Body of pancreas (tissue), 4 donors: Measurements from ENCODE around the gene RNASEH2B.

Source experiments
- POLR2A ChIP-seq, 3 donors: fragments of 450-650 bp; IDR thresholded peaks; one replicate each; pipeline ENCODE4 v1.6.1; 2016; ENCODE audit warnings: antibody characterized with exemption in 3 of 3, mild to moderate bottlenecking in 2 of 3
- TF ChIP-seq, protein P1 (sequence below), 7 experiments: fragments of 450-650 bp in 4 of 7; fragments of 200-600 bp in 3 of 7; sonication (generic) in 3 of 7; IDR thresholded peaks; one replicate each; pipeline ENCODE4 v1.5.1; 2016 to 2019; ENCODE audit warnings: antibody characterized with exemption in 7 of 7

DNA sequence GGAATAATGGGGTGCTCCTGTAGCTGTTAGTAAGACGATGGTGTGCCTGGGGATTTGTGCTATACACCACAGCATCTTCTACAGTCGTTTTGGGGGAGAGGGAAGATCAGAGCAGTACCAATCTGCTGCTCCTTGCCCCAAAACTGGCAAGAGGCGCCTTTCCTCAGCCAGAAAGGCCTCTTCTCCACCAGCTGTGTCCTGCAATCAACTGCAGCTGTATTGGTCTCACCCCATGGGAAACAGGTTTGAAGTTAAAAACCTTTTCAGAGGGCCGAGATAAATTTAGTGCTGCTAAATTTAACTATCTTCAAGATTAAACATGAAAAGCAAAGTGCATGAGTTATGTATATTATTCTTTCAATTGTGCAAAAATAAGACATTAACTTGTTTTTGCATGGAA lies 1.2 kb upstream of the RNASEH2B start:
- TF ChIP-seq, protein P1, sequence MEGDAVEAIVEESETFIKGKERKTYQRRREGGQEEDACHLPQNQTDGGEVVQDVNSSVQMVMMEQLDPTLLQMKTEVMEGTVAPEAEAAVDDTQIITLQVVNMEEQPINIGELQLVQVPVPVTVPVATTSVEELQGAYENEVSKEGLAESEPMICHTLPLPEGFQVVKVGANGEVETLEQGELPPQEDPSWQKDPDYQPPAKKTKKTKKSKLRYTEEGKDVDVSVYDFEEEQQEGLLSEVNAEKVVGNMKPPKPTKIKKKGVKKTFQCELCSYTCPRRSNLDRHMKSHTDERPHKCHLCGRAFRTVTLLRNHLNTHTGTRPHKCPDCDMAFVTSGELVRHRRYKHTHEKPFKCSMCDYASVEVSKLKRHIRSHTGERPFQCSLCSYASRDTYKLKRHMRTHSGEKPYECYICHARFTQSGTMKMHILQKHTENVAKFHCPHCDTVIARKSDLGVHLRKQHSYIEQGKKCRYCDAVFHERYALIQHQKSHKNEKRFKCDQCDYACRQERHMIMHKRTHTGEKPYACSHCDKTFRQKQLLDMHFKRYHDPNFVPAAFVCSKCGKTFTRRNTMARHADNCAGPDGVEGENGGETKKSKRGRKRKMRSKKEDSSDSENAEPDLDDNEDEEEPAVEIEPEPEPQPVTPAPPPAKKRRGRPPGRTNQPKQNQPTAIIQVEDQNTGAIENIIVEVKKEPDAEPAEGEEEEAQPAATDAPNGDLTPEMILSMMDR (IDR thresholded peaks at IDR 0.05), result no peak
- no peak for TF ChIP-seq POLR2A (IDR thresholded peaks at IDR 0.05)
